ENCODE results near the gene INPP5D. TPM values are rescaled to one million over a fixed set of nuclear protein-coding genes. Genes with fewer than 3 reads are reported as not detected.

INPP5D gene
- total RNA-seq, 3 donors from 2014 or later: 8.2 to 14.4 (median 9.1) TPM

- no peak for TF ChIP-seq CTCF (IDR thresholded peaks at IDR 0.05)
- Histone ChIP-seq H3K9me3 (no peaks in the 10 kb centered on the region), H3K4me1 (ENCODE audit: low read depth) (no peaks in the 10 kb centered on the region), H3K36me3 (ENCODE audit: low read depth) (no peaks in the 10 kb centered on the region), H3K4me3 (no peak overlapping the region)
- no peak for DNase-seq
- no peak for ATAC-seq
- intact Hi-C loops (cut with DNase I, micrococcal nuclease): no loop called here
These were observed 76.9 kb downstream of the INPP5D start for GRCh38 chr2:233137040-233137439.

- DNase-seq: no peak
- intact Hi-C loops (cut with DNase I, micrococcal nuclease): no loop called here
- no peak for TF ChIP-seq CTCF (IDR thresholded peaks at IDR 0.05)
These were observed 80.0 kb downstream of the INPP5D start for GRCh38 chr2:233140077-233140585.

GRCh38 chr2:233140978-233141377 is 80.8 kb downstream of the INPP5D start:
- Histone ChIP-seq H3K9me3 (no peaks in the 10 kb centered on the region), H3K36me3 (ENCODE audit: low read depth) (no peaks in the 10 kb centered on the region), H3K4me1 (ENCODE audit: low read depth) (no peaks in the 10 kb centered on the region), H3K4me3 (no peak overlapping the region)
- intact Hi-C loops (cut with DNase I, micrococcal nuclease): no loop called here
- ATAC-seq (no peak), DNase-seq (no peak)
- no peak for TF ChIP-seq CTCF (IDR thresholded peaks at IDR 0.05)

More at GRCh38 chr2:233140077-233140585, 80.0 kb downstream of the INPP5D start:
- no peaks in the 10 kb centered on the region for H3K9me3 ChIP-seq
- H3K4me1 ChIP-seq (ENCODE audit: low read depth): no peaks in the 10 kb centered on the region
- no peak for ATAC-seq
- no peaks in the 10 kb centered on the region for H3K36me3 ChIP-seq (ENCODE audit: low read depth)
- no peak overlapping the region for H3K4me3 ChIP-seq

GRCh38 chr2:233141901-233142300 is 81.8 kb downstream of the INPP5D start:
- intact Hi-C loops (cut with DNase I, micrococcal nuclease): no loop called here
- no peak for DNase-seq
- H3K4me1 ChIP-seq (ENCODE audit: low read depth): no peaks in the 10 kb centered on the region
- no peak for ATAC-seq
- no peaks in the 10 kb centered on the region for H3K36me3 ChIP-seq (ENCODE audit: low read depth)
- H3K9me3 ChIP-seq: no peaks in the 10 kb centered on the region
- H3K4me3 ChIP-seq: no peak overlapping the region
- TF ChIP-seq CTCF (IDR thresholded peaks at IDR 0.05): no peak

- DNase-seq (peak in 1 of 3 donors; percentile 11), ATAC-seq (peak; percentile 41)
- Histone ChIP-seq H3K36me3 (ENCODE audit: low read depth) (no peaks in the 10 kb centered on the region), H3K9me3 (no peaks in the 10 kb centered on the region), H3K4me3 (no peak overlapping the region), H3K4me1 (ENCODE audit: low read depth) (no peaks in the 10 kb centered on the region)
- intact Hi-C loops (cut with DNase I, micrococcal nuclease): no loop called here
- no peak for TF ChIP-seq CTCF (IDR thresholded peaks at IDR 0.05)
These were observed 82.3 kb downstream of the INPP5D start for GRCh38 chr2:233142355-233142897.
